Lower leg skin (tissue), 4 donors: ENCODE measurements around the gene CLTB. TPM values are rescaled to one million over a fixed set of nuclear protein-coding genes. Genes with fewer than 3 reads are reported as not detected.
"Not testable (repeated sequence)": the region's sequence is repeated elsewhere in the genome, so short reads cannot be mapped to it uniquely, and the experiment has no call there.

ENCODE experiments used
- DNase-seq, 2 donors: peaks; one replicate each; pipeline ENCODE4 v3.0.0-alpha.2; 2019; ENCODE audit warnings: low spot score in 2 of 2
- H3K4me3 ChIP-seq: fragments of 200-600 bp; sonication (generic); 2 replicates; pipeline ENCODE4 v1.5.1; 2017; ENCODE audit warnings: mild to moderate bottlenecking, low read depth; ENCODE audit not compliant: poor library complexity, severe bottlenecking
- CTCF ChIP-seq, 3 donors: fragments of 450-650 bp; IDR thresholded peaks; one replicate each; pipeline ENCODE4 v1.5.1; 2016; ENCODE audit warnings: antibody characterized with exemption in 3 of 3, mild to moderate bottlenecking in 3 of 3, moderate library complexity in 2 of 3
- POLR2A ChIP-seq, 2 donors: fragments of 450-650 bp; IDR thresholded peaks; one replicate each; pipeline ENCODE4 v1.6.1; 2016 to 2017; ENCODE audit warnings: antibody characterized with exemption in 2 of 2, mild to moderate bottlenecking in 1 of 2, moderate library complexity in 1 of 2
- WGBS, 2 donors: methylation state at CpG; one replicate each; pipeline ENCODE4 v1.1.5; 2018; 5-methylcytosine and 5-hydroxymethylcytosine counted together
- intact Hi-C: fragments of 100-400 bp; cut with DNase I; formaldehyde crosslinking; loops from one replicate; pipeline ENCODE4 v1.15.0; 2023; ENCODE audit warnings: low total_unique reads
- total RNA-seq, 4 donors: library from RNA; depleted of rRNA; stranded (reverse); fragments of >200 nt; gene quantifications; one replicate each; pipeline ENCODE4 v1.1.0, GENCODE V29; 2016

The CLTB gene
- total RNA-seq, 4 donors from 2014 or later = 707 to 959 (median 743) TPM

- no peak for DNase-seq
- 87% methylated on average over 9 of the region's 9 CpGs for WGBS, 2 donors
- H3K4me3 ChIP-seq = no peak overlapping the region
- intact Hi-C loops = no loop called here
- TF ChIP-seq POLR2A (IDR thresholded peaks at IDR 0.05) (no peak), CTCF (IDR thresholded peaks at IDR 0.05) (no peak)
These were observed 29.8 kb upstream of the CLTB start for GRCh38 chr5:176446028-176446665.

DNA sequence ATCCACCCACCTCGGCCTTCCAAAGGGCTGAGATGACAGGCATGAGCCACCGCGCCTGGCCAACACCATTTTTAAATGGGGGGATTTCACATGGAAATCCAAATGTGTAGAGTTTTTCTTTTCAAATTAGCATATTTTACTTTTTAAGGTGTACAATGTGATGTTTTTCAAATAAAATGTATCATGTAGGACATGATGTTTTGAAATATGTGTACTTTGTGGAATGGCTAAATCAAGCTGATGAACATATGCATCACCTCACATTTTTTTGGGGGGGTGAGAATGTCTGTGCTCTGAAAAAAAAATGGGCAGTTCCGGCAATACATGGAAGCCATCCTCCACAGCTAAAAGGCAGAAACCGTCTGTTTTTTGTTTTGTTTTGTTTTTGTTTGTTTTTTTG is 28.4 kb upstream of the CLTB start:
- 86 to 90% methylated on average over 5 of the region's 5 CpGs for WGBS, 2 donors

GRCh38 chr5:176442911-176443310 is 26.6 kb upstream of the CLTB start:
- WGBS, 2 donors = 72 to 76% methylated on average over 4 of the region's 4 CpGs
- H3K4me3 ChIP-seq, intact Hi-C loops, DNase-seq: not testable (repeated sequence)

More for the DNA sequence above, 28.4 kb upstream of the CLTB start:
- no peak overlapping the region for H3K4me3 ChIP-seq
- intact Hi-C loops = no loop called here
- TF ChIP-seq CTCF (IDR thresholded peaks at IDR 0.05) (no peak), POLR2A (IDR thresholded peaks at IDR 0.05) (no peak)
- DNase-seq = no peak

DNA sequence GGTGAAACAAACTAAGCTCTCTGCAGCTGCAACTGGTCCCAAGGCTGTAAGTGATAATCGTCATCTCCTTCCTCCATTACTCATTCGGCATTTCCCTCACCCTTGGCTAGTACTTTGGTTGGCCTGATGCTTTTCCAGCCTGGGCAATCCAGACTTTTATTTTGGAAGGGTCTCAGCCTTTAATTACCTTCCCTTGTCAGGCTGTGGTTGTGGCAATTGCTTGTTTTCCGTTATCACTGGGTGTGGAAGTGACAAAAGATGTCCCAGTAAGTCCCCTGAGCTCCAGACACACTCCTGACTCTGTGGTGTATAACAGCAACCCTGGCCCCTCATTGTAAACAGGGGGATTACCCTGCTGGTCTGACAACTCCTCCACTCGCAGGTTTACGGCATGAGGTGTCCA is 25.6 kb upstream of the CLTB start:
- peak in 1 of 2 donors; percentile 45 for DNase-seq
- TF ChIP-seq CTCF (IDR thresholded peaks at IDR 0.05) = no peak
- no peak for TF ChIP-seq POLR2A (IDR thresholded peaks at IDR 0.05)
- no peak overlapping the region for H3K4me3 ChIP-seq
- intact Hi-C loops = no loop called here
- WGBS, 2 donors = 25 to 27% methylated on average over 5 of the region's 5 CpGs

DNA sequence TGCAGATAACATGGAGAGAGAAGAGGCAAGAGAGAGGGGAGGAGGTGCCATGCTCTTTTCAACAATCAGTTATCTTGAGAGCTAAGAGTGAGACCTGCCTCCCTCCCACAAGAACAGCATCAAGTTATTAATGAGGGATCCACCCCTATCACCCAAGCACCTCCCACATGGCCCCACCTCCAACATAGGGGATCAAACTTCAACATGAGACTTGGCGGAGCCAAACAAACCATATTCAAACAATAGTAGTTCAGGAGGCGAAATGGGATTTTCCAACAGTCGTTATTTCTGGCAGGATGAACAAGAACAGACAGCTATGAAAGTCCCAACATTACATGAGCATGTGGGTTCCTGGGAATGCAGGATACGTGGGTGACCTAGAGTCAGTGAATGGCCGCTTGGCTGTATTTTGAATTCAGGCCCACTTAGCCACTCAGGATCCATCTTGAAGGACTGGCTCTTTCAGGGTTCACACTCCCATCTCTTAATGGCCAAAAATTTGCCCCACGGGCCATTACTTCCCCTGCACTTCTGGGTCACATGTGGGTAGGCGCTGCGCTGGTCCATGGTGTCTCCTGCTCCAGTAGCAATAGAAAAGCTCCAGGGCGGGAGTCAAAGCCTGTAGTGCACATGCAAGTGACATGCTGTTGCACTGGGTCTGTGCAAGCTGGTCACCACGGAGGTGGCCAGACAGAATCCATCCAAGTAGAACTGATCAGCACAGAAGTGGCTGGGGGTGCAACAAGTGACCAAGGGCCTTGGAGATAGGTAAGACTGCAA is 24.8 kb upstream of the CLTB start:
- intact Hi-C loops = no loop called here
- H3K4me3 ChIP-seq = no peak overlapping the region
- peak in 1 of 2 donors; percentile 40 for DNase-seq
- WGBS, 2 donors = 69 to 72% methylated on average over 10 of the region's 10 CpGs
- TF ChIP-seq POLR2A (IDR thresholded peaks at IDR 0.05) (no peak), CTCF (IDR thresholded peaks at IDR 0.05) (no peak)

- intact Hi-C loops = loop anchor here (5.0 kb wide), 1 partner anchor 737 kb away; no protein-coding TSS in a partner anchor
- no peak overlapping the region for H3K4me3 ChIP-seq
- TF ChIP-seq CTCF (IDR thresholded peaks at IDR 0.05) (no peak), POLR2A (IDR thresholded peaks at IDR 0.05) (no peak)
- 79 to 82% methylated on average over 12 of the region's 12 CpGs for WGBS, 2 donors
- peak in 1 of 2 donors; percentile 5 for DNase-seq
These were observed 22.8 kb upstream of the CLTB start for GRCh38 chr5:176438959-176439757.
